T-helper 17 cell (primary cell): ENCODE measurements around the gene CBLN4. TPM values are rescaled to one million over a fixed set of nuclear protein-coding genes. Genes with fewer than 3 reads are reported as not detected.

Experiments
- ATAC-seq: fragments of 150-1000 bp; cut with Tn5 transposase; 2 replicates; pipeline ENCODE4 v1.10.0; 2021; ENCODE audit warnings: mild to moderate bottlenecking, moderate library complexity
- DNase-seq, 3 donors: peaks; one replicate each; pipeline versions ENCODE4 v3.0.0 to v3.0.0-alpha.2; 2020 to 2021
- H3K9me3 ChIP-seq: one replicate; pipeline ENCODE4 v1.7.0; 2013; ENCODE audit warnings: low read length, mild to moderate bottlenecking; ENCODE audit not compliant: control insufficient read depth, poor library complexity, severe bottlenecking
- H3K27ac Mint-ChIP-seq: one replicate; pipeline ENCODE4 v1.8.0; 2022; ENCODE audit warnings: mild to moderate bottlenecking, moderate library complexity, mixed read lengths
- H3K27me3 Mint-ChIP-seq: one replicate; pipeline ENCODE4 v1.8.0; 2022; ENCODE audit warnings: mixed read lengths
- H3K36me3 Mint-ChIP-seq: one replicate; pipeline ENCODE4 v1.8.0; 2022; ENCODE audit warnings: low read depth, mixed read lengths
- H3K4me1 Mint-ChIP-seq: one replicate; pipeline ENCODE4 v1.8.0; 2022; ENCODE audit warnings: mild to moderate bottlenecking, mixed read lengths
- H3K4me3 Mint-ChIP-seq: one replicate; pipeline ENCODE4 v1.8.0; 2022; ENCODE audit warnings: mild to moderate bottlenecking, moderate library complexity, mixed read lengths
- total RNA-seq, 4 donors: library from RNA in 2 of 4; stranded (reverse) in 2 of 4; gene quantifications; one replicate each; pipeline ENCODE4 v1.2.3 and lab custom pipeline; 2022 to 2026

The CBLN4 gene
- total RNA-seq, 2 donors from 2014 or later, result not detected

DNA sequence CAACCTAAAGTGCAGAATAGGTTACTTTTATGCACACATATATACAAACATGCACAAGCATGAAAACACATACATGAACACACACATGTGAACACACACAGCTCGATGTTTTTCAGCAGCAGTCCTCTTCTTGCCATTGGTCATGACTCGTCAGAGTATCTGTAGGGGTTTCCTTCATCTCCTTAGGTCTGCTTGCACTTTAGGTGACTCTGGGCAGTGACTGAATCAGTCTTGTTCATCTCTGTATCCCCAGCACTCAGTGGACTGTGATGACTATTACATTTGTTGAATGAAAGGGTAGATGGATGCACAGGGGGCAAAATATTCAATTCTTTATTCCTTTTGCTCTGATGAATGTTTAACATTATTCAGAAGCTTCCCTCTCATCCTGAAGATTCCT, 26.8 kb downstream of the CBLN4 start:
- H3K4me1 Mint-ChIP-seq, result no peaks in the 10 kb centered on the region
- H3K27me3 Mint-ChIP-seq, result no peaks in the 10 kb centered on the region
- H3K27ac Mint-ChIP-seq, result no peak overlapping the region

DNA sequence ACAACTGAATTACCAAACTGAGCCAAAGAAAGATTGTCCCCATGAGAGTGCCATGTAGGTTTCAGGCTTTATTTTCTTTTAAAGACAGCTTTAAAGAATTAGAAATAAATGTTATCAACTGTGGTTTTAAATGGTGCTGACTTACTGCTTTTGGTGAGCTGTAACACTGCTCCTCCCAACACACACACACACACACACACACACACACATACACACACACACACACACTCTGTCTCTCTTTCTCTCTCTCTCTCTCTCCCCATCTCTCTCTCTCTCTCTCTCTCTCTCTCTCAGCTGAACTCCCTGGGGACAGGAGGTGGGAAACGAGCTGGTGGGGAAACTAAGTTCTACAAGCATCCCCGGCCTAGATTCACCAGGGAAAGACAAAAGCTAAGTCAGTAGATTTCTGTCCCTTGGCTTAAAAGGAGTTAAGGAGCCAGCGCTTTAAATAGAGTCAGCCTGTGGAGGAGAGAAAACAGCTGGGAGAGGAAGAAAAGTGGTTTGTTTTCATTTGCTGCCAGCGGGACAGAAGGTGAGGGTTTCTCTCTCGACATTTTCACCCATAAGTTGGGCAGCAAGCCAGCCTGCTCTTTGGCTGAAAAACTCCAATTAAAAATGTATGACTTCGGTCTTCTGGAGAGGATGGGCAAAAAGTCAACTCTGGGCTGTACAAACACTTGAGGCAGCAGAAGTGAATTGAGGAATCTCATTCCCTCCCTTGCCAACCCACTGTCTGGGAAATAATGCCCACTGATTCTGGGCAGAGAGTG, 27.4 kb downstream of the CBLN4 start:
- DNase-seq, result no peak
- Mint-ChIP-seq H3K36me3 (no peaks in the 10 kb centered on the region), H3K27ac (no peak overlapping the region), H3K4me3 (no peak overlapping the region), H3K27me3 (no peaks in the 10 kb centered on the region), H3K4me1 (no peaks in the 10 kb centered on the region)
- H3K9me3 ChIP-seq, result no peaks in the 10 kb centered on the region
- no peak for ATAC-seq

More for the DNA sequence above, 26.8 kb downstream of the CBLN4 start:
- Mint-ChIP-seq H3K36me3 (no peaks in the 10 kb centered on the region), H3K4me3 (no peak overlapping the region)
- no peaks in the 10 kb centered on the region for H3K9me3 ChIP-seq
- DNase-seq (no peak), ATAC-seq (no peak)

DNA sequence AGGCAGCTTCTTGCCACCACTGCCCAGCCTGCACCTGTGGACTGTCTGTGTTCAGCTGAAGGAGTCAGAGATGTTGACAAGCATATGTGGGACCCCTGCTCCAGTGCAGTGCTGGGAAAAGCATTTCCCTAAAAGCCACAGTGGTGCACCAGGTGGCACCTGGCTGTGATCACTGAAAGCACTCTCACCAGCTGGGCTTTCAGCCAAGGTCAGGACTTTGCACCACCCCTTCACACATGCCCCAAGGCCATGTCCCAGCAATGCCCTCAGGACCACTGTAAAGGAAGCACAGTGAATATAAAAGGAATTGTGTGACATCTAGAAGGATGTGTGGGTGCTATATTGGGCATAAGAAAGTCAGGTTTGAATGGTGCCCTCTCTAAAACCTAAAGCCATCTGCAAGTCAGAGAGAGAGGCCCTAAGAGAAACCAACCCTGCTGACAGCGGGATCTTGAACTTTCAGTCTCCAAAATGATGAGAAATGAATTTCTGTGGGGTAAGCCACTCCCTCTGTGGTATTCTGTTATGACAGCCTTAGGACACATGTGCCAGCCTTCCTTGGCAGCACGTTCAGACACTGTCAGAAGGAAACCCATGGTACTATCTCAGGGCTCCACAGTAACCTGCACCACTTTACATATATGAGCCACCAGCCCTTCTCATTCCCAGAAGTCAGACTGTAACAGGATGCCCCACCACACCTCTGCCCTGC, 30.7 kb downstream of the CBLN4 start:
- Mint-ChIP-seq H3K27me3 (no peaks in the 10 kb centered on the region), H3K36me3 (no peaks in the 10 kb centered on the region), H3K27ac (no peak overlapping the region), H3K4me1 (no peaks in the 10 kb centered on the region), H3K4me3 (no peak overlapping the region)
- ATAC-seq, result no peak
- H3K9me3 ChIP-seq, result no peaks in the 10 kb centered on the region
- no peak for DNase-seq

DNA sequence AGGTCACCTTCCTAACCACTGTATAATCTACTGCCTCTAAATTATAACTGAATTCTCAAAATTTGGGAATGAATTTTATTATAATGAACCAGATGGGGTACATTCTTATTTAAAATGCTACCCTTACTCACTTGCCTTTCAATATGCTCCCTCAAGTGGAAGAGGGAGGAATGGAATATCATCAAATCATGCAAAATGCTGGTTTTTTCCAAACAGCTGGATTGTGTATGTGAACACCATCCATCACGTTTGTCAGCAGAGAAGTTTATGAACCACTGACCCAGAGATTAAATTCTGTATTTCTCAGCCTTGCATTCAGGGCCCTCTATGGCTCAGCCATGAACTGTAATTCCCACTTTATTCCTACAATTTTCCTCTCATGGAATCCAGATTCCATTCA, 40.5 kb downstream of the CBLN4 start:
- Mint-ChIP-seq H3K36me3 (no peaks in the 10 kb centered on the region), H3K4me3 (no peak overlapping the region), H3K4me1 (no peaks in the 10 kb centered on the region), H3K27ac (no peak overlapping the region), H3K27me3 (no peaks in the 10 kb centered on the region)
- no peaks in the 10 kb centered on the region for H3K9me3 ChIP-seq
- ATAC-seq, result no peak
- no peak for DNase-seq

DNA sequence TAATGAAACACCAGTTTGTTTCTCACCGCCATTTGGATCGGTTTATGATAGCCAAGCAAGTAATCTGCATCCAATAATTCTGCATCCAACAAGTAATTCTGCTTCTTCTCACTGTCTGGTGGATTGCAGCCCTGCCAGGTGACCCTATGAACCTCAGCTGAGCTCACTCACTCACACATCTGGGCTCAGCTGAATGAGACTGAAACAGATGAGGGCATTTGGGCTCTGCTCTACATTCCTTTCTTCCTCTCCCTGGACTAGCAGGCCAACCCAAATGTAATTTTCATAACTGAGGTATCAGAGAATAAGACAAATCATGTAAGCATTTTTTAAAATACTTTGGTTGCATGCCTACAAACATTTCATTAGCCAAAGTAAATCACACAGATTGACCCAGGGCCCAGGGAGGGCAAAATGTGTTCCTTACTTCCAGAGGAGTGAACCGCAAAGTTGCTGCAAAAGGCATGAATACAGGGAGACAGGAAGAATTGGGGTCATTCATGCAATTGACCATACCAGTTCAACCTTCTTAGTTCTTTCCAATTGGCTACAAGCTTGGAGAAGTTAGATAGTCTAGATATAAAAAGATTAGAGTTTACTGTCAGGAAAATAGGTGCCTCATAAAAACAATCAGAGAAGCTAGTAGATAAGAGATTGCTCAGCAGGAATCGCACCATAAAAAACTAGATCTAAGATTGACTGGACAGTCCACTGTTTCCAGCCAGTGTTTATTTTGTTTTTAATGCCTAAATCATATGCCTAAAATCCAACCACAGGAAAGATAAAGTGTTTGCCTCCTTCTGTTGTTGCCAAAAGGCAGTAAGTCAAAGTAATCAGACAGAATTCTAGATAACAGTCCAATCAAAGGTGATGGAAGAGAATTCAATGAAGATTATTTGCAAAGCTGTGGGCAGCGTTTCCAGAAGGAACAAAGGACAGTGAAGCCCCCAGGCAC, 43.7 kb downstream of the CBLN4 start:
- H3K36me3 Mint-ChIP-seq, result no peaks in the 10 kb centered on the region
- H3K9me3 ChIP-seq, result no peaks in the 10 kb centered on the region
- H3K27ac Mint-ChIP-seq, result no peak overlapping the region
- H3K4me1 Mint-ChIP-seq, result no peaks in the 10 kb centered on the region
- no peak overlapping the region for H3K4me3 Mint-ChIP-seq
- no peaks in the 10 kb centered on the region for H3K27me3 Mint-ChIP-seq
- DNase-seq (no peak), ATAC-seq (no peak)

DNA sequence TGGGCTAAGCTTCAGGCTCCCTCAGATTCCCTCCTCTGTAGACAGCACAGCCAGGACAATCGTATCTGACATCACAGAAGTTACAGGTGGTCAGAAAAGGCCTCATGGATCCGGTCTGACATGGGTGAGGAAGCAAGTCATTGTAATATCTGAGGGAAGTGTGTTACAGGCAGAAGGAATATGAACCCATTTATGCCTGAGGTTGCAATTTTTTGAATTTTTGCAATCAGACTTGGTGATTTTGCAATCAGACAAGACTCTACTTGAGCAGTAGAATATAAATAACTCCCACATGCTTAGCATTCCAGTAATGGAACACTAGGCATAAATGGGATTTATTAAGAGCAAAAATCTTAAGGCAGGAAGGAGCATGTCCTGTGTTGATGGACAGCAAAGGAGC, 52.1 kb downstream of the CBLN4 start:
- Mint-ChIP-seq H3K4me1 (no peaks in the 10 kb centered on the region), H3K27me3 (no peaks in the 10 kb centered on the region), H3K27ac (no peak overlapping the region), H3K4me3 (no peak overlapping the region), H3K36me3 (no peaks in the 10 kb centered on the region)
- H3K9me3 ChIP-seq, result peaks cover 3% of the 10 kb centered on the region
- no peak for DNase-seq
- no peak for ATAC-seq

DNA sequence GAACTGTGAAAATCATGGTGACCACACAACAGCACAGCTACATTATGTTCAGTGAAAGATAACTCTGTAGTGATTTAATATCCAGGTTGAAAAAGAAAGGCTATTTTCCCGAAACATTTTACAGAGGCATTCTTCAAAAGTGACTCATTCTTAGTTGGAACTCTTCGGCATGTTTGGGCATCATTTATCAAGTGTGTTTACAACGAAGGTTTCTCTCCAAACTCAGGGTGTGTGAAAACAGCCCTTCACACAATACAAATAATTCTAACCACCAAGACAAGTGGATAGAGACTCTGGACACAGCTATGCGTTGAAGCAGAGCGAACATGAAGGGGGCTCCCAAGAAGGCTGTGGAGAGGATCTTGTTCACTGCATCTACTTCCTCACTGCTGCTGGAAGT, 57.6 kb downstream of the CBLN4 start:
- H3K4me1 Mint-ChIP-seq, result no peaks in the 10 kb centered on the region
- no peaks in the 10 kb centered on the region for H3K36me3 Mint-ChIP-seq
- peaks cover 3% of the 10 kb centered on the region for H3K9me3 ChIP-seq
- DNase-seq (no peak), ATAC-seq (no peak)
- H3K4me3 Mint-ChIP-seq, result no peak overlapping the region
- H3K27ac Mint-ChIP-seq, result no peak overlapping the region
- no peaks in the 10 kb centered on the region for H3K27me3 Mint-ChIP-seq

Other genes with a start within 250 kb of the CBLN4 start
- not detected for gene MC3R, start 243.2 kb upstream of the CBLN4 start, total RNA-seq